BE2C (cell line): ENCODE measurements around the gene CPA5.

Experiments
- DNase-seq: peaks from one replicate; pipeline ENCODE4 v3.0.0-alpha.2; 2020
- H3K27me3 ChIP-seq: fragments of 250-450 bp; sonication (Bioruptor Pico); 2 replicates; pipeline ENCODE4 v1.5.1; 2020; ENCODE audit warnings: mild to moderate bottlenecking
- H3K36me3 ChIP-seq: fragments of 250-450 bp; sonication (Bioruptor Pico); 2 replicates; pipeline ENCODE4 v1.5.1; 2020; ENCODE audit warnings: mild to moderate bottlenecking
- H3K4me1 ChIP-seq: fragments of 250-450 bp; sonication (Bioruptor Pico); 2 replicates; pipeline ENCODE4 v1.5.1; 2020
- H3K4me3 ChIP-seq: 2 replicates; pipeline ENCODE4 v1.5.1; 2011; ENCODE audit warnings: low read depth, low read length
- H3K9me3 ChIP-seq: fragments of 250-450 bp; sonication (Bioruptor Pico); 2 replicates; pipeline ENCODE4 v1.5.1; 2020
- CTCF ChIP-seq: IDR thresholded peaks from 2 replicates; pipeline ENCODE4 v1.5.1; 2012; ENCODE audit warnings: mild to moderate bottlenecking, low read depth, low read length

Gene CPA5

GRCh38 chr7:130346941-130347340 is 2.3 kb downstream of the CPA5 start:
- no peak for TF ChIP-seq CTCF
- DNase-seq = no peak
- Histone ChIP-seq H3K27me3 (no peaks in the 10 kb centered on the region), H3K36me3 (no peaks in the 10 kb centered on the region), H3K4me3 (no peak overlapping the region), H3K9me3 (no peaks in the 10 kb centered on the region), H3K4me1 (no peaks in the 10 kb centered on the region)

DNA sequence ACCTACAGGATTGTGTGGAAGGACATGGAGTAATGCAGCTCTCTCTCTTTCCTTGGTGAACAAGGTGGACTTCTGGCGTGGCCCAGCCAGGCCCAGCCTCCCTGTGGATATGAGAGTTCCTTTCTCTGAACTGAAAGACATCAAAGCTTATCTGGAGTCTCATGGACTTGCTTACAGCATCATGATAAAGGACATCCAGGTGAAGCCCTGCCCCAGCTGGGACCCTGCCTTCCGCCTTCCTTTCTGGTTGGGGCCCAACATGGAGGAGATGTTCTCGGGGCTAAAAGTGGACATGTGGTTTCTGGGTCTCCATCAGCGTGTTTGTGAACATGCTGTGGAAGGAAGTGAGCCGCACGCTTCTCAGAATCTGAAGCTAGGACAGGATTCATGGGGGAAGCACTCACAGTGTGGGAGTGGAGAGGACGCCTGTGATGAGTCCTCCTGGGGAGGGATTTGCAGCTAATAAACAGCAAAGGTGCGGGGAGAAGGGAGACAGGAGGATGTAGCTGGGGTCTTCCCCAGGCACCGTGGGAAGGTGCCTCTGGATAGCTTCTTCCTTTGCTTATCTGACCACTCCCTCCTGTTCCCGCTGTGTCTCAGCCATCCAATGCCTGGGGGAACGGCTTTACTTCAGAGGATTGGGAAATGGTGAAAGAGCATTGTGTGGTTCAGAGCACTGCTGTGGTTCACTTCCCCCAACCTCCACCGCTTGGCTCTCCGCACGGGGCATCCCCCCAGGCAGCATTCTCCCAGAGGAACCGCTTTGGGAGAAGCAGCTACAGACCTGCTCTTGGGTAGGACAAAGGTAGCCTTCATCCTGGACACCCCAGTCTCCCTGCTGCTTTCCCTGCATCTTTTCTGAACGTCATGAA is 5.5 kb downstream of the CPA5 start:
- H3K4me3 ChIP-seq = no peak overlapping the region
- H3K36me3 ChIP-seq = no peaks in the 10 kb centered on the region
- H3K4me1 ChIP-seq = no peaks in the 10 kb centered on the region
- H3K27me3 ChIP-seq = no peaks in the 10 kb centered on the region
- H3K9me3 ChIP-seq = no peaks in the 10 kb centered on the region
- TF ChIP-seq CTCF = no peak
- DNase-seq = no peak

- Histone ChIP-seq H3K4me3 (no peak overlapping the region), H3K36me3 (no peaks in the 10 kb centered on the region), H3K27me3 (no peaks in the 10 kb centered on the region), H3K9me3 (no peaks in the 10 kb centered on the region), H3K4me1 (no peaks in the 10 kb centered on the region)
- no peak for TF ChIP-seq CTCF
- no peak for DNase-seq
Measured at GRCh38 chr7:130350945-130351790, 6.6 kb downstream of the CPA5 start.

DNA sequence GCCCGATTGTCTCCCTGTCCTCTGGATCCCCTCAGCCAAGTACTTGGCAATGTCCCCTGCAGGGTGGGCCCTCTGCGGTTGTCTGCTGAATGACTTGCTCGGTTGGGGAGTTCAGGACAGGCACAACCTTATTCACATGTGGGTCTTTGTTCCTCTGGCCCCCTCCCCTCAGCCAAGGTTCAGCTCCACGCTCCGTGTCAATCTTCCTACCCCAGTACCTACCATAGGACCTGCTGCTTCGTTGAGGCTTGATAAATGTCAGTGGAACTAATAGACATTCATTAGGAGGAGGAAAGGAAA is 7.1 kb downstream of the CPA5 start:
- no peaks in the 10 kb centered on the region; the same call in 1 of the 2 replicates for H3K4me1 ChIP-seq
- no peaks in the 10 kb centered on the region for H3K27me3 ChIP-seq
- H3K9me3 ChIP-seq = no peaks in the 10 kb centered on the region
- no peaks in the 10 kb centered on the region for H3K36me3 ChIP-seq
- DNase-seq = no peak
- no peak for TF ChIP-seq CTCF
- H3K4me3 ChIP-seq = no peak overlapping the region

DNA sequence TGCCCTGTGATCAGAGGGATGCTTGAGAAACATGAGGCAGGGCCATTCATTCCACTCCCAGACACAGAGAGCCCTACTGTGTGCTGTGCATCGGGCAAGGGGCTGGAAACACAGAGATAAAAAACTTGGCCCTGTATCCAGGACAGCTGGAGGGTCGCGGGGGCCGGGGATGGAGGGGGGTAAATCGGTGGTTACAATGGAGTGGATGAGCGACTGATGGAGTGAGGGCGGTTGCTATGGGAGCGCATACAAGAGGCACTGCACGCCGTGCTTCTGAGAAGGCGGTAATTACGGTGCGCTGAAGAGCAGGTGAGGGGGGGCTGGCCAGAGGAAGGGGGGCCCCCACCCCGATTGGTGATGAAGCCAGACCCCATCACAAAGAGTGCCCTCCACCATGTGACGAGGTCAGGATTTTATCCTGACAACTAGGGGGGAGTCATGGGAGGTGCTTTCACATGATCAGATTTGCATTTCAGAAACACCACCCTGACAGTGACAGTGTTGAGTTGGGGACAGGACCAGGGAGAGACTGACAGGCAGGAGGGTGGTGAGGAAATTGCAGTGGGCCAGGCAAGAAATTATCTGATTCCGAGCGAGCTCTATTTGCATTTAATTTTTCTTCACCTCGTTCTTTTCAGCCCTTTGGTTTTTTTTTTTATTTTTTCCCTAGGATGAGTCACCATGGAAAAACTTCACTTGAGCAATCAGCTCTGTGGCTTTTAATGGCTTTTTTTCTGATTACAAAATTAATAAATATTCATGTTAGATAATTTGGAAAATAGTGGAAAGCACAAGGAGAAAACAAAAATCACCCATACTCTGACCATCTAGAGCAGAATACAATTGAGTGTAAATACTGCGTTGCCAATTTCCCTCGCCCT is 7.8 kb downstream of the CPA5 start:
- H3K9me3 ChIP-seq = no peaks in the 10 kb centered on the region
- H3K27me3 ChIP-seq = no peaks in the 10 kb centered on the region
- H3K36me3 ChIP-seq = no peaks in the 10 kb centered on the region
- no peak for DNase-seq
- TF ChIP-seq CTCF = no peak
- no peak overlapping the region for H3K4me3 ChIP-seq
- H3K4me1 ChIP-seq = no peaks in the 10 kb centered on the region; the same call in 1 of the 2 replicates
